SK-N-SH treated with all-trans-retinoic acid at 6 μM for 48 hours (cell line): ENCODE results near the gene CNGA2.

ENCODE experiments used
- ATAC-seq: fragments of 200-7000 bp; cut with Tn5 transposase; 3 replicates; pipeline ENCODE4 v1.9.1; 2020; ENCODE audit warnings: mild to moderate bottlenecking, moderate library complexity
- ARNTL ChIP-seq: fragments of 450-650 bp; formaldehyde crosslinking; IDR thresholded peaks from 2 replicates; pipeline ENCODE4 v1.5.0; 2020; ENCODE audit warnings: low read depth, mild to moderate bottlenecking, moderate library complexity, borderline replicate concordance
- BACH2 ChIP-seq: fragments of 250-450 bp; sonication (Bioruptor Pico); IDR thresholded peaks from 2 replicates; pipeline ENCODE4 v1.9.0; 2021; ENCODE audit warnings: mild to moderate bottlenecking, borderline replicate concordance
- CSDC2 ChIP-seq: fragments of 250-450 bp; sonication (Bioruptor Pico); IDR thresholded peaks from 2 replicates; pipeline ENCODE4 v1.5.0; 2020; ENCODE audit warnings: mild to moderate bottlenecking, moderate library complexity
- ESRRG ChIP-seq: fragments of 250-450 bp; sonication (Bioruptor Pico); IDR thresholded peaks from 2 replicates; pipeline ENCODE4 v1.6.1; 2021; ENCODE audit warnings: mild to moderate bottlenecking
- GLIS3 ChIP-seq: fragments of 250-450 bp; sonication (Bioruptor Pico); IDR thresholded peaks from 2 replicates; pipeline ENCODE4 v1.5.0; 2020; ENCODE audit warnings: mild to moderate bottlenecking, moderate library complexity
- ISL1 ChIP-seq: fragments of 250-450 bp; sonication (Bioruptor Pico); IDR thresholded peaks from 2 replicates; pipeline ENCODE4 v2.1.2; 2022; ENCODE audit warnings: mild to moderate bottlenecking, moderate library complexity
- OSR1 ChIP-seq: fragments of 250-450 bp; sonication (Bioruptor Pico); IDR thresholded peaks from 2 replicates; pipeline ENCODE4 v1.8.0; 2022; ENCODE audit warnings: moderate library complexity, mild to moderate bottlenecking, inconsistent platforms
- PPARA ChIP-seq: fragments of 250-450 bp; sonication (Bioruptor Pico); IDR thresholded peaks from 2 replicates; pipeline ENCODE4 v1.5.0; 2020; ENCODE audit warnings: mild to moderate bottlenecking, borderline replicate concordance
- RARB ChIP-seq: fragments of 250-450 bp; sonication (Bioruptor Pico); IDR thresholded peaks from 2 replicates; pipeline ENCODE4 v1.8.0; 2021; ENCODE audit warnings: mild to moderate bottlenecking, moderate library complexity
- SNAI2 ChIP-seq: fragments of 250-450 bp; sonication (Bioruptor Pico); IDR thresholded peaks from 2 replicates; pipeline ENCODE4 v1.5.0; 2020; ENCODE audit warnings: mild to moderate bottlenecking, moderate library complexity
- TOX ChIP-seq: fragments of 250-450 bp; sonication (Bioruptor Pico); IDR thresholded peaks from 2 replicates; pipeline ENCODE4 v1.8.0; 2021; ENCODE audit warnings: mild to moderate bottlenecking, moderate library complexity, borderline replicate concordance
- ZC3H10 ChIP-seq: fragments of 250-450 bp; sonication (Bioruptor Pico); IDR thresholded peaks from 2 replicates; pipeline ENCODE4 v1.5.1; 2021; ENCODE audit warnings: mild to moderate bottlenecking, moderate library complexity
- ZFP3 ChIP-seq: fragments of 250-450 bp; sonication (Bioruptor Pico); IDR thresholded peaks from 2 replicates; pipeline ENCODE4 v1.5.0; 2020; ENCODE audit warnings: mild to moderate bottlenecking, moderate library complexity
- ZFP30 ChIP-seq: fragments of 450-650 bp; formaldehyde crosslinking; IDR thresholded peaks from 2 replicates; pipeline ENCODE4 v1.5.0; 2022; ENCODE audit warnings: mild to moderate bottlenecking, moderate library complexity
- ZNF70 ChIP-seq: fragments of 450-650 bp; formaldehyde crosslinking; IDR thresholded peaks from 2 replicates; pipeline ENCODE4 v1.5.0; 2020; ENCODE audit warnings: mild to moderate bottlenecking, moderate library complexity
- ZNF8 ChIP-seq: fragments of 450-650 bp; formaldehyde crosslinking; IDR thresholded peaks from 2 replicates; pipeline ENCODE4 v1.5.0; 2020; ENCODE audit warnings: mild to moderate bottlenecking, moderate library complexity
- TF ChIP-seq, protein P1 (sequence below): fragments of 250-450 bp; sonication (Bioruptor Pico); IDR thresholded peaks from 2 replicates; pipeline ENCODE4 v1.5.1; 2020; ENCODE audit warnings: low read depth, mild to moderate bottlenecking, moderate library complexity
- TF ChIP-seq, protein P2 (sequence below): fragments of 250-450 bp; sonication (Bioruptor Pico); IDR thresholded peaks from 2 replicates; pipeline ENCODE4 v1.8.0; 2021; ENCODE audit warnings: low read depth, mild to moderate bottlenecking, moderate library complexity, borderline replicate concordance
- TF ChIP-seq, protein P3 (sequence below): fragments of 250-450 bp; sonication (Bioruptor Pico); IDR thresholded peaks from 2 replicates; pipeline ENCODE4 v1.5.1; 2021; ENCODE audit warnings: mild to moderate bottlenecking, moderate library complexity
- TF ChIP-seq, protein P4 (sequence below): fragments of 250-450 bp; sonication (Bioruptor Pico); IDR thresholded peaks from 2 replicates; pipeline ENCODE4 v1.5.0; 2020; ENCODE audit warnings: mild to moderate bottlenecking, moderate library complexity

Gene CNGA2

DNA sequence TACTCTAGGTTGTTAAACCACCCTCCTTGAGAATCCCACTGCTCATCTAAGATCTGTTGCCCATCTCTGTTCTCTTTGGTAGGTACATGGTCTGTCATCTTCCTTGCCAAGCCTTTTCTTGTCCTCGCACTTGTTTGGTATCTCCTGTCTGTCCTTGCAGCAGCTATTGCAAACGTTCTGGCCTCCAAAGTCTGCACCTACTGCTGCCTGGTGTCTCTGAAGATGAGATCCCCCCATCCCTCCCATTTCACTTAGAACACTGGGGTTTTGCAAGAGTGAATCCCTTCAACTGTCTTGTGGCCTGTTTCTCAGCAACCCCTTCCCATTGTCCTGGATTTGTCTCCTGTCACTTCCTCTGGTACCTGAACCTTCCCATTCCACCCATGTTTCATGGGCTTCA lies 673 bp downstream of the CNGA2 start (continued):
- TF ChIP-seq, protein P1, sequence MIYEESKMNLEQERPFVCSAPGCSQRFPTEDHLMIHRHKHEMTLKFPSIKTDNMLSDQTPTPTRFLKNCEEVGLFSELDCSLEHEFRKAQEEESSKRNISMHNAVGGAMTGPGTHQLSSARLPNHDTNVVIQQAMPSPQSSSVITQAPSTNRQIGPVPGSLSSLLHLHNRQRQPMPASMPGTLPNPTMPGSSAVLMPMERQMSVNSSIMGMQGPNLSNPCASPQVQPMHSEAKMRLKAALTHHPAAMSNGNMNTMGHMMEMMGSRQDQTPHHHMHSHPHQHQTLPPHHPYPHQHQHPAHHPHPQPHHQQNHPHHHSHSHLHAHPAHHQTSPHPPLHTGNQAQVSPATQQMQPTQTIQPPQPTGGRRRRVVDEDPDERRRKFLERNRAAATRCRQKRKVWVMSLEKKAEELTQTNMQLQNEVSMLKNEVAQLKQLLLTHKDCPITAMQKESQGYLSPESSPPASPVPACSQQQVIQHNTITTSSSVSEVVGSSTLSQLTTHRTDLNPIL (CRISPR knock-in tag), result no peak
- TF ChIP-seq CSDC2 (CRISPR knock-in tag), result no peak

DNA sequence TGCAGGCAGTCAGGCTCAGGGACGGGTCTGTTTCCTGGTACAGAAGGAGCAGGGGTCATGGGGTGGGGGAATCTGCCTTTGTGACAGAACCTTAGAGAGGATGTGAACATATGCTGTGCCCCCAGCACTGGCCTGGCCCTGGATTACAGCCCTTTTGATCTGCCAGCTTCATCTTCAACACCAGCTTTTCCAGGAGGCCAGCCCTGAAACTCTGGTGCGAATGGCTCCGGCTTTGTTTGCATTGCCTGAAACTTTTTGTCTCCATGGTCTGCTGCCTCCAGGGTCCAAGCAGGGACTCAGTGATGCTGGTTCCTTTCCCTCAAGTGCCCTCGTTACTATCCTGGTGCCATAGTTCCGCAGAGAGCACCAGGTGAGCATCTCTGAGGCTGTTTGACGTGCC lies 2.1 kb downstream of the CNGA2 start:
- TF ChIP-seq BACH2, result no peak
- no peak for TF ChIP-seq SNAI2 (CRISPR knock-in tag)
- no peak for TF ChIP-seq ZFP3 (CRISPR knock-in tag)
- TF ChIP-seq ZNF8 (CRISPR knock-in tag), result no peak
- TF ChIP-seq OSR1 (CRISPR knock-in tag), result no peak
- TF ChIP-seq ISL1 (CRISPR knock-in tag), result no peak
- TF ChIP-seq ESRRG (CRISPR knock-in tag), result no peak
- TF ChIP-seq ZNF70 (CRISPR knock-in tag), result no peak
- TF ChIP-seq CSDC2 (CRISPR knock-in tag), result no peak
- TF ChIP-seq PPARA, result no peak
- TF ChIP-seq, protein P2, sequence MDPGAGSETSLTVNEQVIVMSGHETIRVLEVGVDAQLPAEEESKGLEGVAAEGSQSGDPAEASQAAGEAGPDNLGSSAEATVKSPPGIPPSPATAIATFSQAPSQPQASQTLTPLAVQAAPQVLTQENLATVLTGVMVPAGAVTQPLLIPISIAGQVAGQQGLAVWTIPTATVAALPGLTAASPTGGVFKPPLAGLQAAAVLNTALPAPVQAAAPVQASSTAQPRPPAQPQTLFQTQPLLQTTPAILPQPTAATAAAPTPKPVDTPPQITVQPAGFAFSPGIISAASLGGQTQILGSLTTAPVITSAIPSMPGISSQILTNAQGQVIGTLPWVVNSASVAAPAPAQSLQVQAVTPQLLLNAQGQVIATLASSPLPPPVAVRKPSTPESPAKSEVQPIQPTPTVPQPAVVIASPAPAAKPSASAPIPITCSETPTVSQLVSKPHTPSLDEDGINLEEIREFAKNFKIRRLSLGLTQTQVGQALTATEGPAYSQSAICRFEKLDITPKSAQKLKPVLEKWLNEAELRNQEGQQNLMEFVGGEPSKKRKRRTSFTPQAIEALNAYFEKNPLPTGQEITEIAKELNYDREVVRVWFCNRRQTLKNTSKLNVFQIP (CRISPR knock-in tag), result no peak
- no peak for TF ChIP-seq ZC3H10
- TF ChIP-seq, protein P3, sequence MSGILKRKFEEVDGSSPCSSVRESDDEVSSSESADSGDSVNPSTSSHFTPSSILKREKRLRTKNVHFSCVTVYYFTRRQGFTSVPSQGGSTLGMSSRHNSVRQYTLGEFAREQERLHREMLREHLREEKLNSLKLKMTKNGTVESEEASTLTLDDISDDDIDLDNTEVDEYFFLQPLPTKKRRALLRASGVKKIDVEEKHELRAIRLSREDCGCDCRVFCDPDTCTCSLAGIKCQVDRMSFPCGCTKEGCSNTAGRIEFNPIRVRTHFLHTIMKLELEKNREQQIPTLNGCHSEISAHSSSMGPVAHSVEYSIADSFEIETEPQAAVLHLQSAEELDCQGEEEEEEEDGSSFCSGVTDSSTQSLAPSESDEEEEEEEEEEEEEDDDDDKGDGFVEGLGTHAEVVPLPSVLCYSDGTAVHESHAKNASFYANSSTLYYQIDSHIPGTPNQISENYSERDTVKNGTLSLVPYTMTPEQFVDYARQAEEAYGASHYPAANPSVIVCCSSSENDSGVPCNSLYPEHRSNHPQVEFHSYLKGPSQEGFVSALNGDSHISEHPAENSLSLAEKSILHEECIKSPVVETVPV (CRISPR knock-in tag), result no peak
- no peak for TF ChIP-seq GLIS3 (CRISPR knock-in tag)
- no peak for ATAC-seq

DNA sequence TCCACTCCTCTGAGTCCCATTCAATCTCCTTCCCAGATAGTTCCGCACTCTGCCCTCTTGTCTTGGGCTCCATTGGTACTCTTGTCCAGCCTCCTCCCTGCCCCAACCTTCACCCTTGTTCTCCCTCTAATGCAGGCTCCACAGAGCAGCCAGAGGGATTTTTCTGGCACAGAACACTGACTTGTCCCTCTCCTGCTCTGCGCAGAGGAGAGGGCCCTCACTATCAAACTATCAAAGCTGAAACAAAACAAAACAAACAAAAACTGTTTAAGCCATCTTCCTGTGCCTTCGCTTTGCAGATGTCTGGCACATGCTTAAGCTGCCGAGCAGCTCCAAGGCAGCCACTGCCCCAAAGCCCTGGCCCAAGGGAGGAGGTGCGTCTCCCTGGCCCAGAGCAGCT lies 2.9 kb downstream of the CNGA2 start:
- no peak for ATAC-seq
- no peak for TF ChIP-seq PPARA
- no peak for TF ChIP-seq RARB (CRISPR knock-in tag)
- no peak for TF ChIP-seq ZC3H10
- TF ChIP-seq, protein P2 (CRISPR knock-in tag), result no peak
- no peak for TF ChIP-seq TOX
- TF ChIP-seq ARNTL (CRISPR knock-in tag), result no peak
- TF ChIP-seq, protein P3 (CRISPR knock-in tag), result no peak
- TF ChIP-seq, all 23 proteins: peak for 0

DNA sequence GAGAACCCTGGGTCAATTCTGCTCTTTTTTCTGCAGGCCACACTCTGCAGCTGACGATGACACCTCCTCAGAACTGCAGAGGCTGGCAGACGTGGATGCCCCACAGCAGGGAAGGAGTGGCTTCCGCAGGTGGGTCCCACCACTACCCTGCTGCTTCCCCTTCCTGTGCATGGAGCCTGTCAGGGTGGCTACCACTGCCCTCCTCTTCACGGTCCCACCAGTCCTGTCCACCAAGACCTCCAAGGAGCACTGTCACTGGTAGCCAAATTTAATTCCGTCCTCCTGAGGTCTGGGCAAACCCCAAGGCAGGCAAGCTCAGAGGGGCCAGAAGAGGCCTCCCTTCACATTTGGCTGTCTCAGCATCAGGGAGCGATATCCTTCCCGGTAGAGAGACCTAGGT lies 4.2 kb downstream of the CNGA2 start:
- no peak for TF ChIP-seq ESRRG (CRISPR knock-in tag)
- TF ChIP-seq ZFP30, result no peak
- TF ChIP-seq ZFP3 (CRISPR knock-in tag), result no peak
- TF ChIP-seq PPARA, result no peak
- TF ChIP-seq, protein P3 (CRISPR knock-in tag), result no peak
- TF ChIP-seq, protein P4, sequence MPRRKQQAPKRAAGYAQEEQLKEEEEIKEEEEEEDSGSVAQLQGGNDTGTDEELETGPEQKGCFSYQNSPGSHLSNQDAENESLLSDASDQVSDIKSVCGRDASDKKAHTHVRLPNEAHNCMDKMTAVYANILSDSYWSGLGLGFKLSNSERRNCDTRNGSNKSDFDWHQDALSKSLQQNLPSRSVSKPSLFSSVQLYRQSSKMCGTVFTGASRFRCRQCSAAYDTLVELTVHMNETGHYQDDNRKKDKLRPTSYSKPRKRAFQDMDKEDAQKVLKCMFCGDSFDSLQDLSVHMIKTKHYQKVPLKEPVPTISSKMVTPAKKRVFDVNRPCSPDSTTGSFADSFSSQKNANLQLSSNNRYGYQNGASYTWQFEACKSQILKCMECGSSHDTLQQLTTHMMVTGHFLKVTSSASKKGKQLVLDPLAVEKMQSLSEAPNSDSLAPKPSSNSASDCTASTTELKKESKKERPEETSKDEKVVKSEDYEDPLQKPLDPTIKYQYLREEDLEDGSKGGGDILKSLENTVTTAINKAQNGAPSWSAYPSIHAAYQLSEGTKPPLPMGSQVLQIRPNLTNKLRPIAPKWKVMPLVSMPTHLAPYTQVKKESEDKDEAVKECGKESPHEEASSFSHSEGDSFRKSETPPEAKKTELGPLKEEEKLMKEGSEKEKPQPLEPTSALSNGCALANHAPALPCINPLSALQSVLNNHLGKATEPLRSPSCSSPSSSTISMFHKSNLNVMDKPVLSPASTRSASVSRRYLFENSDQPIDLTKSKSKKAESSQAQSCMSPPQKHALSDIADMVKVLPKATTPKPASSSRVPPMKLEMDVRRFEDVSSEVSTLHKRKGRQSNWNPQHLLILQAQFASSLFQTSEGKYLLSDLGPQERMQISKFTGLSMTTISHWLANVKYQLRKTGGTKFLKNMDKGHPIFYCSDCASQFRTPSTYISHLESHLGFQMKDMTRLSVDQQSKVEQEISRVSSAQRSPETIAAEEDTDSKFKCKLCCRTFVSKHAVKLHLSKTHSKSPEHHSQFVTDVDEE, result no peak
- no peak for TF ChIP-seq BACH2
- no peak for TF ChIP-seq OSR1 (CRISPR knock-in tag)
- no peak for TF ChIP-seq RARB (CRISPR knock-in tag)
- TF ChIP-seq ISL1 (CRISPR knock-in tag), result no peak
- TF ChIP-seq TOX, result no peak
- ATAC-seq, result no peak
